ENCODE measurements around the gene ADH5.
"Not testable (repeated sequence)": the region's sequence is repeated elsewhere in the genome, so short reads cannot be mapped to it uniquely, and the experiment has no call there.

Gene ADH5

DNA sequence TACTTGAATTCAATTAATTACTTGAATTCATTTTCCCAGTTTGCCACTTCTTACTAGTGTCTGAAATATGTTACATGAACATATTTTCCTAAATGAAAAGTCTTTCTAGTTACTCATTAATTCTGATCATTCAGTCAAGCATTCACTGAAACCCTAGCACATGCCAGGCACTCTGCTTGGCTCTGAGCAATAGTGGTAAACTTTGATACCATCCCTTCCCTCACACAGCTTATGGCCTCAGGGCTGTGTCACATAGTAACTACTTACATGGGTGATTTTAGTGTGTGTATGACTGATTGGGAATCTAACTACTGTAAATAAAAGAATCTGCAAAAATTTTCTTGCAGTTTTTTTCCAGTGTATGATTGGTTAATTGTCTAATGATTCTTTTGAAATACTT, 60.4 kb downstream of the ADH5 start:
- no peak for DNase-seq

- DNase-seq, result no peak
Observed at GRCh38 chr4:99027304-99027703, 61.3 kb downstream of the ADH5 start.

GRCh38 chr4:99025506-99025905, 63.1 kb downstream of the ADH5 start:
- no peak for DNase-seq

GRCh38 chr4:99024481-99025275, 63.9 kb downstream of the ADH5 start:
- peak; percentile 23 for DNase-seq

GRCh38 chr4:99023800-99024251, 64.8 kb downstream of the ADH5 start:
- not testable (repeated sequence) for DNase-seq

GRCh38 chr4:99022566-99022965, 66.0 kb downstream of the ADH5 start:
- no peak for DNase-seq

- DNase-seq, result no peak
Observed at GRCh38 chr4:99021386-99021785, 67.2 kb downstream of the ADH5 start.
